SK-N-SH (cell line): ENCODE measurements around the gene EXOC1. TPM values are rescaled to one million over a fixed set of nuclear protein-coding genes. Genes with fewer than 3 reads are reported as not detected.

Source experiments
- CTCF ChIA-PET: fragments of 300-600, 350-600 bp; formaldehyde crosslinking; extraction: SDS; loops from one replicate; lab custom pipeline; 2021; lab: Yijun Ruan, JAX
- POLR2A ChIA-PET: fragments of 350-600 bp; sonication (Branson Sonifier 250); formaldehyde crosslinking; extraction: SDS; loops from one replicate; lab custom pipeline; 2020; ENCODE audit warnings: antibody characterized with exemption, inconsistent platforms; lab: Yijun Ruan, JAX
- DNase-seq: peaks from one replicate; pipeline ENCODE4 v3.0.0; 2012
- H2AFZ ChIP-seq: fragments of 200-600 bp; sonication (generic); 2 replicates; pipeline ENCODE4 v1.8.1; 2016; ENCODE audit warnings: antibody characterized with exemption, mild to moderate bottlenecking, low read depth
- H3F3A ChIP-seq: fragments of 200-600 bp; sonication (generic); replicated peaks from 2 replicates; pipeline ENCODE3; 2016; ENCODE audit warnings: antibody characterized with exemption, mild to moderate bottlenecking; ENCODE audit not compliant: insufficient read depth
- H3K27ac ChIP-seq, 2 experiments: fragments of 200-500 bp in 1 of 2; fragments of 200-600 bp in 1 of 2; sonication (Bioruptor generic) in 1 of 2; sonication (generic), shearing (Covaris generic) in 1 of 2; 2 replicates each; pipeline versions ENCODE4 v1.5.1 to v1.6.1; 2014 to 2016; ENCODE audit warnings: low read depth in 2 of 2, inconsistent platforms in 1 of 2, low read length in 1 of 2, mild to moderate bottlenecking in 1 of 2, mixed read lengths in 1 of 2
- H3K27me3 ChIP-seq: fragments of 200-600 bp; sonication (generic), shearing (Covaris generic); 2 replicates; pipeline ENCODE4 v1.6.1; 2016; ENCODE audit warnings: mixed run types; ENCODE audit not compliant: insufficient read depth
- H3K36me3 ChIP-seq, 2 experiments: fragments of 200-500 bp in 1 of 2; fragments of 200-600 bp in 1 of 2; sonication (Bioruptor generic) in 1 of 2; sonication (generic) in 1 of 2; replicated peaks in 1 of 2; 2 replicates each; pipeline versions ENCODE3 to v1.5.1; 2014 to 2016; ENCODE audit warnings: low read length in 1 of 2, mild to moderate bottlenecking in 1 of 2; ENCODE audit not compliant: insufficient read depth in 2 of 2, control insufficient read depth in 1 of 2
- H3K4me1 ChIP-seq, 2 experiments: fragments of 200-500 bp in 1 of 2; fragments of 200-600 bp in 1 of 2; sonication (Bioruptor generic) in 1 of 2; sonication (generic), shearing (Covaris generic) in 1 of 2; 2 replicates each; pipeline versions ENCODE4 v1.5.1 to v1.6.1; 2014 to 2016; ENCODE audit warnings: low read depth in 1 of 2, low read length in 1 of 2, mixed run types in 1 of 2; ENCODE audit not compliant: insufficient read depth in 2 of 2, control insufficient read depth in 1 of 2
- H3K4me2 ChIP-seq: fragments of 200-600 bp; sonication (generic), shearing (Covaris generic); 2 replicates; pipeline ENCODE4 v1.6.1; 2017; ENCODE audit warnings: mixed run types
- H3K4me3 ChIP-seq, 2 experiments: fragments of 200-500 bp in 1 of 2; fragments of 200-600 bp in 1 of 2; sonication (Bioruptor generic) in 1 of 2; sonication (generic), shearing (Covaris generic) in 1 of 2; 2 replicates each; pipeline versions ENCODE4 v1.5.1 to v1.8.1; 2014 to 2016; ENCODE audit warnings: low read depth in 2 of 2, inconsistent platforms in 1 of 2, low read length in 1 of 2, mild to moderate bottlenecking in 1 of 2, mixed read lengths in 1 of 2, moderate library complexity in 1 of 2
- H3K79me2 ChIP-seq: fragments of 200-600 bp; sonication (generic); 2 replicates; pipeline ENCODE4 v1.8.1; 2017; ENCODE audit warnings: mild to moderate bottlenecking; ENCODE audit not compliant: insufficient read depth
- H3K9ac ChIP-seq: fragments of 200-600 bp; sonication (generic); 2 replicates; pipeline ENCODE4 v1.6.1; 2017; ENCODE audit warnings: mixed run types
- H3K9me2 ChIP-seq: fragments of 200-600 bp; sonication (generic); 2 replicates; pipeline ENCODE4 v1.6.1; 2017; ENCODE audit warnings: mixed run types
- H3K9me3 ChIP-seq: fragments of 200-600 bp; sonication (generic); 2 replicates; pipeline ENCODE4 v1.6.1; 2017; ENCODE audit warnings: mixed run types, mild to moderate bottlenecking, moderate library complexity
- H4K20me1 ChIP-seq: fragments of 200-600 bp; sonication (generic); 2 replicates; pipeline ENCODE4 v1.6.1; 2017; ENCODE audit warnings: mild to moderate bottlenecking, mixed run types; ENCODE audit not compliant: insufficient read depth
- MEF2A ChIP-seq: IDR thresholded peaks from 2 replicates; pipeline ENCODE4 v1.4.0; 2012; ENCODE audit warnings: low read depth, borderline replicate concordance
- NFIC ChIP-seq: IDR thresholded peaks from 2 replicates; pipeline ENCODE4 v1.4.0; 2012; ENCODE audit warnings: borderline replicate concordance
- POLR2AphosphoS5 ChIP-seq: IDR thresholded peaks from 2 replicates; pipeline ENCODE4 v1.6.1; 2012; ENCODE audit warnings: low read depth, low read length
- RAD21 ChIP-seq: IDR thresholded peaks from 2 replicates; pipeline ENCODE4 v1.6.1; 2012; ENCODE audit warnings: mild to moderate bottlenecking, low read length
- REST ChIP-seq: IDR thresholded peaks from 2 replicates; pipeline ENCODE4 v1.6.1; 2012; ENCODE audit warnings: mild to moderate bottlenecking, low read depth, low read length, moderate library complexity
- SMC3 ChIP-seq: IDR thresholded peaks from 2 replicates; pipeline ENCODE4 v1.6.1; 2012; ENCODE audit warnings: low read depth, low read length, improper control_type of control experiment
- TEAD4 ChIP-seq: IDR thresholded peaks from 2 replicates; pipeline ENCODE4 v1.4.0; 2012; ENCODE audit warnings: mild to moderate bottlenecking, borderline replicate concordance; ENCODE audit not compliant: insufficient read depth
- WGBS: methylation state at CpG from one replicate; pipeline ENCODE4 v1.1.6; 2017; ENCODE audit warnings: low lambda C conversion rate; 5-methylcytosine and 5-hydroxymethylcytosine counted together
- polyA plus RNA-seq, 3 experiments: library from polyadenylated mRNA; depleted of rRNA; stranded (reverse); fragments of >200 nt; gene quantifications; 2 replicates each; pipeline ENCODE4 v1.2.3, GENCODE V29; 2012
- TF ChIP-seq, protein P1 (sequence below): fragments of 200-600 bp; sonication (generic); IDR thresholded peaks from 2 replicates; pipeline ENCODE4 v1.6.1; 2017; ENCODE audit warnings: antibody characterized with exemption, mild to moderate bottlenecking, moderate library complexity

EXOC1 gene
- polyA plus RNA-seq, 1 of the 3 experiments (the other 2 are of a cell fraction) = 13.5 TPM

GRCh38 chr4:55808186-55808585 is 45.3 kb upstream of the EXOC1 start:
- Histone ChIP-seq H3K9ac (no peak overlapping the region), H3K4me1 (peaks cover 0 to 4% of the 10 kb centered on the region in 2 experiments; a peak in 2 of 4 replicates), H3K9me3 (no peaks in the 10 kb centered on the region), H3K79me2 (no peaks in the 10 kb centered on the region), H3K4me3 (no peak overlapping the region), H3K27ac (no peak overlapping the region; a peak in 1 of 4 replicates), H3K9me2 (no peaks in the 10 kb centered on the region), H3F3A (no peaks in the 10 kb centered on the region), H3K27me3 (no peaks in the 10 kb centered on the region), H4K20me1 (no peaks in the 10 kb centered on the region), H3K36me3 (no peaks in the 10 kb centered on the region), H2AFZ (no peak overlapping the region), H3K4me2 (no peak overlapping the region)
- ChIA-PET CTCF (interaction anchor here (1.6 kb wide), 1 partner anchor 26 kb away, joined by 3 read pairs; no protein-coding TSS in a partner anchor), POLR2A (no interaction called here)
- TF ChIP-seq RAD21 = no peak
- no peak for TF ChIP-seq POLR2AphosphoS5
- TF ChIP-seq, protein P1, sequence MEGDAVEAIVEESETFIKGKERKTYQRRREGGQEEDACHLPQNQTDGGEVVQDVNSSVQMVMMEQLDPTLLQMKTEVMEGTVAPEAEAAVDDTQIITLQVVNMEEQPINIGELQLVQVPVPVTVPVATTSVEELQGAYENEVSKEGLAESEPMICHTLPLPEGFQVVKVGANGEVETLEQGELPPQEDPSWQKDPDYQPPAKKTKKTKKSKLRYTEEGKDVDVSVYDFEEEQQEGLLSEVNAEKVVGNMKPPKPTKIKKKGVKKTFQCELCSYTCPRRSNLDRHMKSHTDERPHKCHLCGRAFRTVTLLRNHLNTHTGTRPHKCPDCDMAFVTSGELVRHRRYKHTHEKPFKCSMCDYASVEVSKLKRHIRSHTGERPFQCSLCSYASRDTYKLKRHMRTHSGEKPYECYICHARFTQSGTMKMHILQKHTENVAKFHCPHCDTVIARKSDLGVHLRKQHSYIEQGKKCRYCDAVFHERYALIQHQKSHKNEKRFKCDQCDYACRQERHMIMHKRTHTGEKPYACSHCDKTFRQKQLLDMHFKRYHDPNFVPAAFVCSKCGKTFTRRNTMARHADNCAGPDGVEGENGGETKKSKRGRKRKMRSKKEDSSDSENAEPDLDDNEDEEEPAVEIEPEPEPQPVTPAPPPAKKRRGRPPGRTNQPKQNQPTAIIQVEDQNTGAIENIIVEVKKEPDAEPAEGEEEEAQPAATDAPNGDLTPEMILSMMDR = no peak
- TF ChIP-seq TEAD4 = no peak
- no peak for TF ChIP-seq NFIC
- TF ChIP-seq SMC3 = no peak
- DNase-seq = peak; percentile 44
- WGBS = 8% methylated on average over 2 of the region's 2 CpGs

GRCh38 chr4:55808632-55809031 is 44.8 kb upstream of the EXOC1 start:
- 37% methylated on average over 5 of the region's 5 CpGs for WGBS
- CTCF ChIA-PET = interaction anchor here (1.6 kb wide), 1 partner anchor 27 kb away, joined by 3 read pairs; no protein-coding TSS in a partner anchor
- DNase-seq = no peak
- Histone ChIP-seq H3K27me3 (no peaks in the 10 kb centered on the region), H3K27ac (no peak overlapping the region), H3F3A (no peaks in the 10 kb centered on the region), H3K9ac (no peak overlapping the region), H3K4me2 (no peak overlapping the region), H3K4me3 (no peak overlapping the region), H3K36me3 (no peaks in the 10 kb centered on the region), H3K79me2 (no peaks in the 10 kb centered on the region), H3K4me1 (peaks cover 0 to 4% of the 10 kb centered on the region in 2 experiments; a peak in 2 of 4 replicates), H3K9me2 (no peaks in the 10 kb centered on the region), H2AFZ (no peak overlapping the region), H3K9me3 (no peaks in the 10 kb centered on the region), H4K20me1 (no peaks in the 10 kb centered on the region)
- no peak for TF ChIP-seq MEF2A
- no peak for TF ChIP-seq REST
- POLR2A ChIA-PET = no interaction called here
